Activated B cell treated with CpG ODN at 0.5 μM for 24 hours (primary cell): Measurements from ENCODE around the gene PALLD. TPM values are rescaled to one million over a fixed set of nuclear protein-coding genes. Genes with fewer than 3 reads are reported as not detected.

Source experiments
- ATAC-seq: fragments of 200-7000 bp; cut with Tn5 transposase; one replicate; pipeline ENCODE4 v1.10.0; 2021; ENCODE audit warnings: low read depth, mild to moderate bottlenecking, moderate library complexity
- CTCF ChIA-PET: fragments of 350-600 bp; sonication (Branson Sonifier 250); formaldehyde crosslinking; loops from one replicate; lab custom pipeline; 2021; ENCODE audit warnings: antibody characterized with exemption; lab: Charles Lee
- POLR2A ChIA-PET: fragments of 350-600 bp; sonication (Branson Sonifier 250); formaldehyde crosslinking; loops from one replicate; lab custom pipeline; 2021; ENCODE audit warnings: antibody characterized with exemption; lab: Charles Lee
- DNase-seq: peaks from one replicate; pipeline ENCODE4 v3.0.0; 2022
- H3K27ac Mint-ChIP-seq: one replicate; pipeline ENCODE4 v1.8.0; 2020; ENCODE audit warnings: mixed read lengths
- H3K27me3 Mint-ChIP-seq: one replicate; pipeline ENCODE4 v1.8.0; 2021; ENCODE audit warnings: mixed read lengths
- H3K36me3 Mint-ChIP-seq: one replicate; pipeline ENCODE4 v1.8.0; 2021; ENCODE audit warnings: low read depth, mixed read lengths
- H3K4me1 Mint-ChIP-seq: one replicate; pipeline ENCODE4 v1.8.0; 2021; ENCODE audit warnings: mixed read lengths
- H3K4me3 Mint-ChIP-seq: one replicate; pipeline ENCODE4 v1.8.0; 2020; ENCODE audit warnings: mild to moderate bottlenecking, mixed read lengths
- H3K9me3 Mint-ChIP-seq: one replicate; pipeline ENCODE4 v1.8.0; 2020; ENCODE audit warnings: mixed read lengths
- intact Hi-C: fragments of 100-400 bp; cut with micrococcal nuclease; formaldehyde crosslinking; loops from one replicate; pipeline ENCODE4 v1.15.1; 2024
- total RNA-seq: library from RNA; stranded (reverse); gene quantifications from 2 replicates; pipeline ENCODE4 v1.2.3, GENCODE V29; 2022
- TF ChIP-seq, protein P1 (sequence below): fragments of 200-600 bp; IDR thresholded peaks from one replicate; pipeline ENCODE4 v1.8.0; 2022; ENCODE audit warnings: antibody characterized with exemption, mild to moderate bottlenecking

The PALLD gene
- total RNA-seq, 1 donor from 2014 or later, result 0.44 TPM

DNA sequence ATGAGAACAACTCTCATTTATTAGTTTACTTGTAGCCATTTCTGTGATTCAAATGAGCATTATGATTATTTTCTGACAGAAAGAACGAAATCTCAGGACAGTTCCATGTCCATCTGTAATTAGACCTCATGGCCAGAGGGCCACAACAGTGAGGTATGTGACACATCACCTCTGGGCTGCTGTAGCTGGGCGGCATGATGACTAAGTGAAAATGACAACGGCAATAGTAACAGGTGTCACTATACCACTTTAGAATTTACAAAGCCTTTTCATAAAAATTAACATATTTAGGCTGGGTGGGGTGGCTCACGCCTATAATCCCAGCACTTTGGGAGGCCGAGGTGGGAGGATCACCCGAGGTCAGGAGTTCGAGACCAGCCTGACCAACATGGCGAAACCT, 260.6 kb downstream of the PALLD start:
- H3K4me3 Mint-ChIP-seq, result no peak overlapping the region
- intact Hi-C loops, result no loop called here
- POLR2A ChIA-PET, result no interaction called here
- no peaks in the 10 kb centered on the region for H3K36me3 Mint-ChIP-seq
- no peaks in the 10 kb centered on the region for H3K27me3 Mint-ChIP-seq
- TF ChIP-seq, protein P1, sequence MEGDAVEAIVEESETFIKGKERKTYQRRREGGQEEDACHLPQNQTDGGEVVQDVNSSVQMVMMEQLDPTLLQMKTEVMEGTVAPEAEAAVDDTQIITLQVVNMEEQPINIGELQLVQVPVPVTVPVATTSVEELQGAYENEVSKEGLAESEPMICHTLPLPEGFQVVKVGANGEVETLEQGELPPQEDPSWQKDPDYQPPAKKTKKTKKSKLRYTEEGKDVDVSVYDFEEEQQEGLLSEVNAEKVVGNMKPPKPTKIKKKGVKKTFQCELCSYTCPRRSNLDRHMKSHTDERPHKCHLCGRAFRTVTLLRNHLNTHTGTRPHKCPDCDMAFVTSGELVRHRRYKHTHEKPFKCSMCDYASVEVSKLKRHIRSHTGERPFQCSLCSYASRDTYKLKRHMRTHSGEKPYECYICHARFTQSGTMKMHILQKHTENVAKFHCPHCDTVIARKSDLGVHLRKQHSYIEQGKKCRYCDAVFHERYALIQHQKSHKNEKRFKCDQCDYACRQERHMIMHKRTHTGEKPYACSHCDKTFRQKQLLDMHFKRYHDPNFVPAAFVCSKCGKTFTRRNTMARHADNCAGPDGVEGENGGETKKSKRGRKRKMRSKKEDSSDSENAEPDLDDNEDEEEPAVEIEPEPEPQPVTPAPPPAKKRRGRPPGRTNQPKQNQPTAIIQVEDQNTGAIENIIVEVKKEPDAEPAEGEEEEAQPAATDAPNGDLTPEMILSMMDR, result no peak
- no peaks in the 10 kb centered on the region for H3K4me1 Mint-ChIP-seq
- CTCF ChIA-PET, result no interaction called here
- no peaks in the 10 kb centered on the region for H3K9me3 Mint-ChIP-seq
- no peak overlapping the region for H3K27ac Mint-ChIP-seq
- DNase-seq, result no peak
- ATAC-seq, result no peak

DNA sequence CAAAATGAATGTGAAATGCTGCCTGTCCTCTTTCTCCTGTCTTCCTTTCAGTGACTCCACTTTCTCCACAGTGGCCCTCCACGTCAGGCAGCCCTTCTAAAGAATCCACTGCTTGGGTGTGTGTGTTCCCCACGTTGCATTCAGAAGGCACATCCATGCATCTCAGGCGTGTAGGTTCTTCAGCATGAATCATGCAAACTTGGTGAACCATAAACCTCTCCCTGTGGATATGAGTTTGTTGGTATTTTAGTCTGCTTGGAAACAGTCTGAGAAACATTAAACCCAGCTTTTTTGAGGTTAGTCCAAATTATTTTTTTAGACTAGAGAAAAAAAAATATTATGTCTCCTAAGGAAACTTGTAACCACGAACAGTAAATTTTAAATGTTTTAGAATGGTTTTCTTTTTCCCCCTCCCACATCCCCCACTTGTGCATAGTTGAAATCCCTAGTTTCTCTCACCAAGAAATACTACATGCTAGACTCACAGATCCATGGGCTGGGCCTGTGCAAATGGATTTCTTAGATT, 261.6 kb downstream of the PALLD start:
- no peak for ATAC-seq
- intact Hi-C loops, result no loop called here
- Mint-ChIP-seq H3K9me3 (no peaks in the 10 kb centered on the region), H3K4me3 (no peak overlapping the region), H3K27ac (no peak overlapping the region), H3K4me1 (no peaks in the 10 kb centered on the region), H3K36me3 (no peaks in the 10 kb centered on the region), H3K27me3 (no peaks in the 10 kb centered on the region)
- DNase-seq, result no peak
- ChIA-PET POLR2A (no interaction called here), CTCF (no interaction called here)
- TF ChIP-seq, protein P1, result no peak

DNA sequence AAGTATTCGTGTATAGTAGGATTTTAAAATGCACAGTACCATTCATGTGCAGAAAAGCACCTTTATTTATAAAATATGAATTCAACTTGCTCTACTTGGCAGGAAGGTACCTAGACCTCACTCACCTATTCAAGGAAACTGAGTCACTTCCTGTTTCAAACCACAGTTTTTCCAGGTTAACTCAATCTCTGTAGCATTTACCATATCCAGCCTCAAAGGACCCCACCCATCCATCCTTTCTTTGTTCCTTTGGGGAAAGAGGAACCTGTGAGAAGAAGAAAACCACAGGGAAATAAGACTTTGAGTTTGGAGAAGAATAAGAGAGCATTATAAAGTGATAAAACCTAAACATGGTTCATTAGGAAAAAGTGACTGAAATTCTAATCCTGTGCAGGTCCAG, 262.5 kb downstream of the PALLD start:
- Mint-ChIP-seq H3K4me1 (no peaks in the 10 kb centered on the region), H3K4me3 (no peak overlapping the region), H3K36me3 (no peaks in the 10 kb centered on the region), H3K9me3 (no peaks in the 10 kb centered on the region), H3K27ac (no peak overlapping the region), H3K27me3 (no peaks in the 10 kb centered on the region)
- intact Hi-C loops, result no loop called here
- ChIA-PET CTCF (no interaction called here), POLR2A (interaction anchor here (0.7 kb wide), 1 partner anchor 54 kb away, joined by 3 read pairs; no protein-coding TSS in a partner anchor)
- ATAC-seq (no peak), DNase-seq (no peak)
- TF ChIP-seq, protein P1, result no peak

DNA sequence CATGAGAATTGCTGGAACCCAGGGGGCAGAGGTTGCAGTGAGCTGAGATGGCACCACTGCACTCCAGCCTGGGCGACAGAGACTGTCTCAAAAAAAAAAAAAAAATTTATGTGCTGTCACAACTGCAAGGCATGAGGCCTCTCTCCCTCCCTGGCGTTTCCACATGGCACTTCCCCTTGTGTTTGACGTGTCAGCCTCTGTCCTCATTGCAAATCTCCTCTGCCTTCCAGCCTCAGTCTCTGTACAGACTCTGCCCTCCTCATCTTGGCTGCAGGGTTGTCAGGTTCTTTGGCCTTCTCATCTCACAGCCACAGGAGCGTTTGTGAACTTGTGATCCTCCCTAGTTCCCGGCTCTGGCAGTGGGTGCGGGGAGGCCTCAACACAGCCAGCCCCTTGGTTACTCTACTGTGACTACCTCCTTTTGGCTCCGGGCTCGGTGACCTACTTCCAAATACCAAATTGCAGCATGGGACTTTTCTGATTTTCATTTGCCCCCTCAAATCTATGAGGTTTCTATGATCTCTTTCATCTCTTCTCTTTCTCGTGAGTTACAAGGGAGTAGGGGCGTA, 263.2 kb downstream of the PALLD start:
- Mint-ChIP-seq H3K4me1 (no peaks in the 10 kb centered on the region), H3K9me3 (no peaks in the 10 kb centered on the region), H3K27me3 (no peaks in the 10 kb centered on the region), H3K4me3 (no peak overlapping the region), H3K36me3 (no peaks in the 10 kb centered on the region), H3K27ac (no peak overlapping the region)
- intact Hi-C loops, result no loop called here
- POLR2A ChIA-PET, result interaction anchor here (0.7 kb wide), 1 partner anchor 55 kb away, joined by 3 read pairs; no protein-coding TSS in a partner anchor
- CTCF ChIA-PET, result no interaction called here
- no peak for DNase-seq
- TF ChIP-seq, protein P1, result no peak
- ATAC-seq, result no peak

DNA sequence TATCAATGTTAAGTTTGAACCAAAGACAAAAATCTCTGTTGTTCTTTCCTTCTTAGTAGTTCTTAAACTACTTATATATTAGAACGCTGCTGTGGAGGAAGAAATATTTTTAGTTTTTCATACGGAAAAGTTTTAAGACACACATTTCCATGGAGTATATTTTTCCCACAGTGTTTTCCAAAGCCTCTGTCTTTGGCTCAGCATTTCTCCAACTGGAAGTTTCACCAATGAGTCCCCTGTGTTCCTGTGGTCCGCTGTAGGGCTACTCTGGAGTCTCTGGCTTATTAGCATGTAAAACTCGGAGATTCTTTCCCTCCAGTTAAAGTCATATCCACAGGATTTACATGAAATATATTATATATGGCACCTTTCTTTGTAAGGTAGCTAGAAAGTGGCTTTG, 264.2 kb downstream of the PALLD start:
- Mint-ChIP-seq H3K27ac (no peak overlapping the region), H3K27me3 (no peaks in the 10 kb centered on the region), H3K9me3 (no peaks in the 10 kb centered on the region), H3K4me3 (no peak overlapping the region), H3K36me3 (no peaks in the 10 kb centered on the region), H3K4me1 (no peaks in the 10 kb centered on the region)
- TF ChIP-seq, protein P1, result no peak
- DNase-seq, result no peak
- intact Hi-C loops, result no loop called here
- CTCF ChIA-PET, result no interaction called here
- POLR2A ChIA-PET, result no interaction called here
- ATAC-seq, result no peak
